Psoas muscle (tissue), 8 donors: Measurements from ENCODE around the gene IGSF21. TPM values are rescaled to one million over a fixed set of nuclear protein-coding genes. Genes with fewer than 3 reads are reported as not detected.

Experiments
- ATAC-seq, 4 donors: fragments of 200-7000 bp; cut with Tn5 transposase; one replicate each; pipeline ENCODE4 v1.9.1; 2020; ENCODE audit warnings: moderate library complexity in 3 of 4, mild to moderate bottlenecking in 2 of 4
- DNase-seq, 2 donors: peaks; one replicate each; pipeline ENCODE4 v3.0.0-alpha.2; 2020
- H3K27ac ChIP-seq: fragments of 200-600 bp; one replicate; pipeline ENCODE4 v1.8.0; 2022
- H3K27me3 ChIP-seq, 3 donors: fragments of 200-600 bp in 1 of 3; one replicate each; pipeline versions ENCODE4 v1.6.1 to v1.8.0; 2013 to 2022; ENCODE audit warnings: low read length in 2 of 3, mild to moderate bottlenecking in 2 of 3, moderate library complexity in 1 of 3; ENCODE audit not compliant: insufficient read depth in 3 of 3
- H3K36me3 ChIP-seq, 2 donors: fragments of 200-600 bp in 1 of 2; one replicate each; pipeline versions ENCODE4 v1.6.1 to v1.8.0; 2013 to 2022; ENCODE audit warnings: low read depth in 1 of 2, mild to moderate bottlenecking in 1 of 2, moderate library complexity in 1 of 2; ENCODE audit not compliant: insufficient read depth in 1 of 2
- H3K4me1 ChIP-seq: fragments of 200-600 bp; one replicate; pipeline ENCODE4 v1.8.0; 2022
- H3K4me3 ChIP-seq: fragments of 200-600 bp; one replicate; pipeline ENCODE4 v1.8.0; 2022; ENCODE audit warnings: mild to moderate bottlenecking
- H3K9me3 ChIP-seq: fragments of 200-600 bp; one replicate; pipeline ENCODE4 v1.8.0; 2022
- CTCF ChIP-seq: fragments of 200-600 bp; IDR thresholded peaks from one replicate; pipeline ENCODE4 v1.8.0; 2022; ENCODE audit warnings: antibody characterized with exemption
- WGBS, 3 donors: extraction: QIAGEN DNeasy Blood & Tissue Kit; methylation state at CpG; one replicate each; pipeline versions ENCODE4 v1.1.6 to v1.1.7; 2013; 5-methylcytosine and 5-hydroxymethylcytosine counted together
- intact Hi-C, 2 donors: fragments of 100-400 bp; cut with DNase I; formaldehyde crosslinking; loops; one replicate each; pipeline versions ENCODE4 v1.11.0 to v1.14.2; 2022
- polyA plus RNA-seq, 3 donors: library from polyadenylated mRNA; stranded (reverse); fragments of 200-250 nt; gene quantifications; one replicate each; pipeline ENCODE4 v1.2.3, GENCODE V29; 2013
- total RNA-seq, 4 donors: library from RNA; stranded (reverse); fragmentation: NEBNext Ultra II Directional in 2 of 4; extraction: Animal tissue kit (Norgen Biotek cat#: 25700) in 2 of 4; gene quantifications; one replicate each; pipeline versions ENCODE4 v1.2.1 to v1.2.4, GENCODE V29; 2021 to 2023
- donor health status: healthy with polysubstance abuse.
- donor health status: DM: no; HTN: no; CAD: no; lungs with moderate emphysema.
- donor health status: Bipolar disorder and iron deficiency.
- donor health status: healthy.
- donor health status: DM: yes; HTN: yes; CAD: no.
- donor health status: DM: no; HTN: no; CAD: no.
- donor health status: DM: no; HTN: no; CAD: no.
- donor health status: DM: yes; HTN: yes; CAD: no.

IGSF21 gene
- total and polyA plus RNA-seq, 7 donors, result 0.10 to 0.88 (median 0.42) TPM

GRCh38 chr1:18119289-18119688 lies 11.7 kb downstream of the IGSF21 start:
- Histone ChIP-seq H3K27me3 (peaks cover 0 to 52% (median 20%) of the 10 kb centered on the region in 3 donors), H3K4me3 (no peak overlapping the region), H3K4me1 (no peaks in the 10 kb centered on the region), H3K9me3 (no peaks in the 10 kb centered on the region), H3K27ac (no peak overlapping the region), H3K36me3 (no peaks in the 10 kb centered on the region)
- DNase-seq (no peak), ATAC-seq (no peak)
- no peak for TF ChIP-seq CTCF
- WGBS, 3 donors, result 76 to 88% (median 78%) methylated on average over 3 of the region's 3 CpGs
- intact Hi-C loops, result no loop called here

GRCh38 chr1:18119771-18120377 lies 12.3 kb downstream of the IGSF21 start:
- H3K27ac ChIP-seq, result no peak overlapping the region
- TF ChIP-seq CTCF, result no peak
- no peaks in the 10 kb centered on the region for H3K36me3 ChIP-seq
- H3K9me3 ChIP-seq, result no peaks in the 10 kb centered on the region
- H3K27me3 ChIP-seq, result peaks cover 0 to 52% (median 19%) of the 10 kb centered on the region in 3 donors
- H3K4me1 ChIP-seq, result no peaks in the 10 kb centered on the region
- no peak for ATAC-seq
- no peak overlapping the region for H3K4me3 ChIP-seq
- intact Hi-C loops, result no loop called here
- DNase-seq, result no peak
- WGBS, 3 donors, result 47 to 67% (median 61%) methylated on average over 6 of the region's 6 CpGs

- no peak for TF ChIP-seq CTCF
- DNase-seq, result no peak
- 81 to 82% (median 82%) methylated on average over 8 of the region's 8 CpGs for WGBS, 3 donors
- Histone ChIP-seq H3K4me1 (no peaks in the 10 kb centered on the region), H3K4me3 (no peak overlapping the region), H3K9me3 (no peaks in the 10 kb centered on the region), H3K27ac (no peak overlapping the region), H3K27me3 (peaks cover 0 to 52% (median 18%) of the 10 kb centered on the region in 3 donors), H3K36me3 (no peaks in the 10 kb centered on the region)
- ATAC-seq, result no peak
- intact Hi-C loops, result no loop called here
Measured at GRCh38 chr1:18120638-18121037, 13.0 kb downstream of the IGSF21 start.

- no peak for TF ChIP-seq CTCF
- DNase-seq (no peak), ATAC-seq (no peak)
- 39 to 53% (median 46%) methylated on average over 11 of the region's 11 CpGs for WGBS, 3 donors
- Histone ChIP-seq H3K27ac (no peak overlapping the region), H3K4me3 (no peak overlapping the region), H3K9me3 (no peaks in the 10 kb centered on the region), H3K4me1 (no peaks in the 10 kb centered on the region), H3K27me3 (peaks cover 0 to 50% (median 16%) of the 10 kb centered on the region in 3 donors), H3K36me3 (no peaks in the 10 kb centered on the region)
- intact Hi-C loops, result no loop called here
Measured at GRCh38 chr1:18121072-18121820, 13.6 kb downstream of the IGSF21 start.
